Liver (tissue), 9 donors: Measurements from ENCODE around the gene PHF2. TPM values are rescaled to one million over a fixed set of nuclear protein-coding genes. Genes with fewer than 3 reads are reported as not detected.

Experiments
- DNase-seq: peaks from one replicate; pipeline ENCODE4 v3.0.0-alpha.2; 2017; ENCODE audit warnings: low spot score
- H3K27ac ChIP-seq, 2 donors: one replicate each; pipeline ENCODE4 v1.7.0; 2013; ENCODE audit warnings: inconsistent platforms in 2 of 2, low read length in 2 of 2, control low read depth in 1 of 2, low read depth in 1 of 2, mild to moderate bottlenecking in 1 of 2
- H3K27me3 ChIP-seq, 4 donors: one replicate each; pipeline versions ENCODE4 v1.6.1 to v1.7.0; 2013; ENCODE audit warnings: low read length in 3 of 4, inconsistent platforms in 1 of 4, mild to moderate bottlenecking in 1 of 4, moderate library complexity in 1 of 4; ENCODE audit not compliant: control insufficient read depth in 4 of 4, insufficient read depth in 4 of 4
- H3K36me3 ChIP-seq, 4 donors: one replicate each; pipeline versions ENCODE4 v1.6.1 to v1.7.0; 2013; ENCODE audit warnings: low read length in 3 of 4, mild to moderate bottlenecking in 3 of 4, low read depth in 1 of 4, moderate library complexity in 1 of 4; ENCODE audit not compliant: control insufficient read depth in 4 of 4, insufficient read depth in 3 of 4
- H3K4me1 ChIP-seq, 4 donors: one replicate each; pipeline versions ENCODE4 v1.6.1 to v1.7.0; 2013; ENCODE audit warnings: low read length in 3 of 4, mild to moderate bottlenecking in 3 of 4, moderate library complexity in 1 of 4; ENCODE audit not compliant: control insufficient read depth in 4 of 4, insufficient read depth in 4 of 4
- H3K4me3 ChIP-seq, 3 donors: one replicate each; pipeline versions ENCODE4 v1.6.1 to v1.7.0; 2013; ENCODE audit warnings: low read length in 3 of 3, control low read depth in 1 of 3, low read depth in 1 of 3, mild to moderate bottlenecking in 1 of 3
- H3K9ac ChIP-seq, 2 donors: one replicate each; pipeline ENCODE4 v1.7.0; 2013; ENCODE audit warnings: low read length in 2 of 2, mild to moderate bottlenecking in 2 of 2, moderate library complexity in 2 of 2, control low read depth in 1 of 2, low read depth in 1 of 2
- H3K9me3 ChIP-seq, 4 donors: one replicate each; pipeline versions ENCODE4 v1.6.1 to v1.7.0; 2013; ENCODE audit warnings: low read length in 3 of 4; ENCODE audit not compliant: control insufficient read depth in 4 of 4
- ATF3 ChIP-seq: IDR thresholded peaks from 2 replicates; pipeline ENCODE4 v1.6.1; 2016; ENCODE audit warnings: antibody characterized with exemption
- EGR1 ChIP-seq, 2 donors: IDR thresholded peaks; 2 replicates each; pipeline ENCODE4 v1.6.1; 2016 to 2018; ENCODE audit warnings: antibody characterized with exemption in 2 of 2, low read depth in 2 of 2
- FOXA1 ChIP-seq: IDR thresholded peaks from 2 replicates; pipeline ENCODE4 v1.6.1; 2016; ENCODE audit warnings: antibody characterized with exemption
- FOXA2 ChIP-seq: IDR thresholded peaks from 2 replicates; pipeline ENCODE4 v1.6.1; 2016; ENCODE audit warnings: antibody characterized with exemption
- GABPA ChIP-seq, 2 donors: IDR thresholded peaks in 1 of 2; conservative IDR thresholded peaks in 1 of 2; 2 replicates each; pipeline ENCODE4 v1.6.1; 2016; ENCODE audit warnings: antibody characterized with exemption in 2 of 2, mild to moderate bottlenecking in 1 of 2, moderate library complexity in 1 of 2
- HNF4A ChIP-seq, 2 donors: conservative IDR thresholded peaks; 2 replicates each; pipeline ENCODE4 v1.6.1; 2016; ENCODE audit warnings: antibody characterized with exemption in 2 of 2, mild to moderate bottlenecking in 2 of 2
- HNF4G ChIP-seq: IDR thresholded peaks from 2 replicates; pipeline ENCODE4 v1.6.1; 2016; ENCODE audit warnings: antibody characterized with exemption
- JUND ChIP-seq, 2 donors: IDR thresholded peaks; 2 replicates each; pipeline ENCODE4 v1.6.1; 2016; ENCODE audit warnings: antibody characterized with exemption in 2 of 2
- MAX ChIP-seq: IDR thresholded peaks from 2 replicates; pipeline ENCODE4 v1.6.1; 2016; ENCODE audit warnings: antibody characterized with exemption
- NR2F2 ChIP-seq: IDR thresholded peaks from 2 replicates; pipeline ENCODE4 v1.6.1; 2016; ENCODE audit warnings: antibody characterized with exemption
- RAD21 ChIP-seq, 2 donors: IDR thresholded peaks; 2 replicates each; pipeline ENCODE4 v1.6.1; 2016; ENCODE audit warnings: antibody characterized with exemption in 2 of 2, mild to moderate bottlenecking in 2 of 2
- REST ChIP-seq: IDR thresholded peaks from 2 replicates; pipeline ENCODE4 v1.6.1; 2016; ENCODE audit warnings: antibody characterized with exemption, mild to moderate bottlenecking
- RXRA ChIP-seq, 2 donors: IDR thresholded peaks; 2 replicates each; pipeline ENCODE4 v1.6.1; 2017 to 2018; ENCODE audit warnings: antibody characterized with exemption in 2 of 2, mild to moderate bottlenecking in 1 of 2
- SP1 ChIP-seq: IDR thresholded peaks from 2 replicates; pipeline ENCODE4 v1.6.1; 2018; ENCODE audit warnings: antibody characterized with exemption, mild to moderate bottlenecking
- TAF1 ChIP-seq: conservative IDR thresholded peaks from 2 replicates; pipeline ENCODE4 v1.6.1; 2016; ENCODE audit warnings: antibody characterized with exemption, mild to moderate bottlenecking
- YY1 ChIP-seq: IDR thresholded peaks from 2 replicates; pipeline ENCODE4 v1.6.1; 2016; ENCODE audit warnings: antibody characterized with exemption, mild to moderate bottlenecking
- ZBTB33 ChIP-seq: IDR thresholded peaks from 2 replicates; pipeline ENCODE4 v1.6.1; 2016; ENCODE audit warnings: antibody characterized with exemption
- WGBS: extraction: QIAGEN DNeasy Blood & Tissue Kit; methylation state at CpG from one replicate; pipeline ENCODE4 v1.1.7; 2013; 5-methylcytosine and 5-hydroxymethylcytosine counted together
- polyA plus RNA-seq, 2 donors: library from polyadenylated mRNA; stranded (reverse) in 1 of 2; unstranded in 1 of 2; fragments of 200-250 nt in 1 of 2; fragments of >200 nt in 1 of 2; fragmentation: Nextera tagmentation in 1 of 2; extraction: Ambion mirVana in 1 of 2; gene quantifications; one replicate each; pipeline versions ENCODE4 v1.2.1 to v1.2.3, GENCODE V29; 2013 to 2015
- total RNA-seq, 2 donors: library from RNA; depleted of rRNA; stranded (reverse); fragments of >200 nt; gene quantifications; one replicate each; pipeline ENCODE4 v1.2.3, GENCODE V29; 2014
- TF ChIP-seq, protein P1 (sequence below): fragments of 150-350 bp; IDR thresholded peaks from 2 replicates; pipeline ENCODE4 v1.5.1; 2017; ENCODE audit warnings: improper control_type of control experiment, low read depth, low read length; ENCODE audit not compliant: missing input control
- donor health status: healthy.
- donor health status: healthy.
- donor health status: healthy.
- donor health status: healthy.
- donor health status: healthy.

The PHF2 gene
- total and polyA plus RNA-seq, 4 donors = 2.3 to 8.6 (median 6.7) TPM

DNA sequence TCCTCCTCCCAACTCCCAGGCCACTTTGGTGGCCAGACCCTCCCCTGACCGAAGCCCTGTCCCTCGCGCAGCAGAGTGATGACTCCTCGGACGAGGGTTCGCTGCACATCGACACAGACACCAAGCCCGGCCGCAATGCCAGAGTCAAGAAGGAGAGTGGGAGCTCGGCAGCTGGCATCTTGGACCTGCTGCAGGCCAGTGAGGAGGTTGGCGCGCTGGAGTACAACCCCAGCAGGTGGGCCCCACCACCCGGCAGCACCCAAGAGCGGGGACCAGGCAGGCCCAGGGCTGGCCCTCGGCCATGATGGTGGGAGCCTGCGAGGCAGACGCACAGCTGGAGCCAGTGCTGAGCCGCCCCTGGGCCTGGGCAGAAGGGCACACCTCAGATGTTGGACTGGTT lies 90.6 kb downstream of the PHF2 start:
- Histone ChIP-seq H3K9ac (no peak overlapping the region), H3K4me1 (no peaks in the 10 kb centered on the region), H3K27me3 (no peaks in the 10 kb centered on the region), H3K27ac (no peak overlapping the region), H3K9me3 (no peaks in the 10 kb centered on the region), H3K36me3 (peaks cover 0 to 46% (median 13%) of the 10 kb centered on the region in 4 donors), H3K4me3 (no peak overlapping the region)
- 98% methylated on average over 18 of the region's 18 CpGs for WGBS
- TF ChIP-seq YY1 (no peak), HNF4A (conservative IDR thresholded peaks at IDR 0.05) (no peak), JUND (IDR thresholded peaks at IDR 0.05) (no peak), EGR1 (IDR thresholded peaks at IDR 0.05; ENCODE audit: low read depth in 2 of 2) (no peak)
- DNase-seq = no peak

DNA sequence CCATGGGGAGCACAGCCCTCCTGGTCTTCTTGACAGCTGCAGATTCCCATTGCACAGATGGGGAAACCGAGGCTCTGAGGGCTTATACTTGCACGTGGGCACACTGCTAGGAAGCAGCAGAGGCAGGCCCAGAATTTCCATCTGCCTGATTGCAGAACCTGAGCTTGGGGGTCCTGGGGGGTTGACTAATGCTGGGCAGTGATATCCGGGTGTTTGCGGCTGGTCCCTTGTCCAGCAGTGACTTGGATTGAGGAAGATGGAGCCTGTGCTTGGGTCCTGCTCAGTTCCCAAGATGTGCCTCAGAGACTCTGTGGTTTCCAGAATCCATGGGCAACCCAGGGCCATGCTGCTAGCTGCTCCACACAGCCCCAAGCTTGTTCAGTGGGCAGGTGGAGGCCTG lies 91.2 kb downstream of the PHF2 start:
- H3K27me3 ChIP-seq = no peaks in the 10 kb centered on the region
- TF ChIP-seq HNF4G (no peak), YY1 (no peak), HNF4A (conservative IDR thresholded peaks at IDR 0.05) (no peak), REST (no peak), RXRA (IDR thresholded peaks at IDR 0.05) (no peak), NR2F2 (no peak), JUND (IDR thresholded peaks at IDR 0.05) (no peak), MAX (no peak), RAD21 (IDR thresholded peaks at IDR 0.05) (no peak), FOXA2 (no peak), FOXA1 (no peak), ZBTB33 (no peak), TAF1 (no peak), EGR1 (IDR thresholded peaks at IDR 0.05; ENCODE audit: low read depth in 2 of 2) (no peak), ATF3 (no peak), GABPA (IDR thresholded peaks at IDR 0.05 in 1 of 2, conservative IDR thresholded peaks at IDR 0.05 in 1 of 2) (no peak), SP1 (no peak)
- TF ChIP-seq, protein P1, sequence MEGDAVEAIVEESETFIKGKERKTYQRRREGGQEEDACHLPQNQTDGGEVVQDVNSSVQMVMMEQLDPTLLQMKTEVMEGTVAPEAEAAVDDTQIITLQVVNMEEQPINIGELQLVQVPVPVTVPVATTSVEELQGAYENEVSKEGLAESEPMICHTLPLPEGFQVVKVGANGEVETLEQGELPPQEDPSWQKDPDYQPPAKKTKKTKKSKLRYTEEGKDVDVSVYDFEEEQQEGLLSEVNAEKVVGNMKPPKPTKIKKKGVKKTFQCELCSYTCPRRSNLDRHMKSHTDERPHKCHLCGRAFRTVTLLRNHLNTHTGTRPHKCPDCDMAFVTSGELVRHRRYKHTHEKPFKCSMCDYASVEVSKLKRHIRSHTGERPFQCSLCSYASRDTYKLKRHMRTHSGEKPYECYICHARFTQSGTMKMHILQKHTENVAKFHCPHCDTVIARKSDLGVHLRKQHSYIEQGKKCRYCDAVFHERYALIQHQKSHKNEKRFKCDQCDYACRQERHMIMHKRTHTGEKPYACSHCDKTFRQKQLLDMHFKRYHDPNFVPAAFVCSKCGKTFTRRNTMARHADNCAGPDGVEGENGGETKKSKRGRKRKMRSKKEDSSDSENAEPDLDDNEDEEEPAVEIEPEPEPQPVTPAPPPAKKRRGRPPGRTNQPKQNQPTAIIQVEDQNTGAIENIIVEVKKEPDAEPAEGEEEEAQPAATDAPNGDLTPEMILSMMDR = no peak
- 74% methylated on average over 4 of the region's 4 CpGs for WGBS
- no peak for DNase-seq
- no peaks in the 10 kb centered on the region for H3K9me3 ChIP-seq
- H3K4me3 ChIP-seq = no peak overlapping the region
- H3K9ac ChIP-seq = no peak overlapping the region
- H3K4me1 ChIP-seq = no peaks in the 10 kb centered on the region
- H3K36me3 ChIP-seq = peaks cover 0 to 41% (median 12%) of the 10 kb centered on the region in 4 donors
- H3K27ac ChIP-seq = no peak overlapping the region
